IPS DF 6.9 (cell line): ENCODE results near the gene KLHDC8A.

Source experiments
- DNase-seq: peaks from one replicate; pipeline ENCODE4 v3.0.0-alpha.2; 2013; ENCODE audit warnings: low read depth, low spot score
- H3K27ac ChIP-seq: one replicate; pipeline ENCODE4 v1.5.1; 2013; ENCODE audit warnings: low read length, control low read depth
- H3K27me3 ChIP-seq: 2 replicates; pipeline ENCODE4 v1.6.1; 2013; ENCODE audit warnings: mild to moderate bottlenecking, low read length; ENCODE audit not compliant: control insufficient read depth, insufficient read depth
- H3K36me3 ChIP-seq: 2 replicates; pipeline ENCODE4 v1.6.1; 2013; ENCODE audit warnings: low read length; ENCODE audit not compliant: control insufficient read depth, insufficient read depth
- H3K4me1 ChIP-seq: 2 replicates; pipeline ENCODE4 v1.6.1; 2013; ENCODE audit warnings: low read length; ENCODE audit not compliant: control insufficient read depth, insufficient read depth
- H3K4me3 ChIP-seq: 2 replicates; pipeline ENCODE4 v1.5.1; 2013; ENCODE audit warnings: mild to moderate bottlenecking, low read length
- H3K9me3 ChIP-seq: 2 replicates; pipeline ENCODE4 v1.6.1; 2013; ENCODE audit warnings: low read length, inconsistent platforms; ENCODE audit not compliant: control insufficient read depth, insufficient read depth
- WGBS: extraction: QIAGEN DNeasy Blood & Tissue Kit; methylation state at CpG from one replicate; pipeline ENCODE4 v1.1.7; 2013; ENCODE audit warnings: mixed read lengths, missing lambda C conversion rate; ENCODE audit not compliant: insufficient read length, insufficient coverage; 5-methylcytosine and 5-hydroxymethylcytosine counted together

KLHDC8A gene

GRCh38 chr1:205345761-205346160, 11.0 kb downstream of the KLHDC8A start:
- Histone ChIP-seq H3K9me3 (no peaks in the 10 kb centered on the region), H3K27me3 (peaks cover 8% of the 10 kb centered on the region; the same call in 1 of the 2 replicates), H3K36me3 (no peaks in the 10 kb centered on the region; the same call in 1 of the 2 replicates), H3K27ac (no peak overlapping the region), H3K4me3 (no peak overlapping the region), H3K4me1 (peaks cover 7% of the 10 kb centered on the region)
- WGBS, result no CpG with 5 or more reads among the region's 11 CpGs
- no peak for DNase-seq

GRCh38 chr1:205344066-205344928, 12.4 kb downstream of the KLHDC8A start:
- no peak for DNase-seq
- peak overlapping the region; percentile 55; the same call in 1 of the 2 replicates for H3K4me3 ChIP-seq

GRCh38 chr1:205343431-205344065, 13.2 kb downstream of the KLHDC8A start:
- Histone ChIP-seq H3K36me3 (no peaks in the 10 kb centered on the region; the same call in 1 of the 2 replicates), H3K27me3 (peaks cover 8% of the 10 kb centered on the region), H3K4me1 (peaks cover 3% of the 10 kb centered on the region; the same call in 1 of the 2 replicates), H3K4me3 (peak overlapping the region; percentile 55; the same call in 1 of the 2 replicates), H3K27ac (no peak overlapping the region), H3K9me3 (no peaks in the 10 kb centered on the region)
- WGBS, result no CpG with 5 or more reads among the region's 63 CpGs
- DNase-seq, result no peak

More at GRCh38 chr1:205344066-205344928, 12.4 kb downstream of the KLHDC8A start:
- Histone ChIP-seq H3K9me3 (no peaks in the 10 kb centered on the region), H3K4me1 (peaks cover 3% of the 10 kb centered on the region; the same call in 1 of the 2 replicates), H3K36me3 (no peaks in the 10 kb centered on the region; the same call in 1 of the 2 replicates), H3K27ac (no peak overlapping the region), H3K27me3 (peaks cover 8% of the 10 kb centered on the region)
- no CpG with 5 or more reads among the region's 59 CpGs for WGBS

- H3K4me3 ChIP-seq, result peak overlapping the region; percentile 55; the same call in 1 of the 2 replicates
- peaks cover 8% of the 10 kb centered on the region for H3K27me3 ChIP-seq
- no CpG with 5 or more reads among the region's 12 CpGs for WGBS
- no peak for DNase-seq
- H3K9me3 ChIP-seq, result no peaks in the 10 kb centered on the region
- H3K27ac ChIP-seq, result no peak overlapping the region
- peaks cover 4% of the 10 kb centered on the region; the same call in 1 of the 2 replicates for H3K4me1 ChIP-seq
- no peaks in the 10 kb centered on the region; the same call in 1 of the 2 replicates for H3K36me3 ChIP-seq
Measured at GRCh38 chr1:205342986-205343385, 13.7 kb downstream of the KLHDC8A start.

GRCh38 chr1:205340676-205341075, 16.0 kb downstream of the KLHDC8A start:
- peaks cover 9% of the 10 kb centered on the region for H3K27me3 ChIP-seq
- H3K9me3 ChIP-seq, result no peaks in the 10 kb centered on the region
- no peak overlapping the region for H3K27ac ChIP-seq
- no CpG with 5 or more reads among the region's 1 CpG for WGBS
- no peak overlapping the region for H3K4me3 ChIP-seq
- peaks cover 7% of the 10 kb centered on the region; the same call in 1 of the 2 replicates for H3K4me1 ChIP-seq
- DNase-seq, result no peak
- H3K36me3 ChIP-seq, result no peaks in the 10 kb centered on the region; the same call in 1 of the 2 replicates

GRCh38 chr1:205339717-205340116, 17.0 kb downstream of the KLHDC8A start:
- no peak overlapping the region for H3K4me3 ChIP-seq
- H3K27me3 ChIP-seq, result peaks cover 9% of the 10 kb centered on the region
- no CpG with 5 or more reads among the region's 4 CpGs for WGBS
- no peak overlapping the region for H3K27ac ChIP-seq
- no peaks in the 10 kb centered on the region for H3K9me3 ChIP-seq
- H3K4me1 ChIP-seq, result peaks cover 7% of the 10 kb centered on the region; the same call in 1 of the 2 replicates
- no peaks in the 10 kb centered on the region; the same call in 1 of the 2 replicates for H3K36me3 ChIP-seq
- DNase-seq, result no peak

GRCh38 chr1:205339197-205339702, 17.5 kb downstream of the KLHDC8A start:
- Histone ChIP-seq H3K27me3 (peaks cover 7% of the 10 kb centered on the region), H3K4me3 (no peak overlapping the region), H3K4me1 (peaks cover 7% of the 10 kb centered on the region; the same call in 1 of the 2 replicates), H3K36me3 (no peaks in the 10 kb centered on the region; the same call in 1 of the 2 replicates), H3K27ac (no peak overlapping the region), H3K9me3 (no peaks in the 10 kb centered on the region)
- WGBS, result no CpG with 5 or more reads among the region's 21 CpGs
- DNase-seq, result no peak

- DNase-seq, result no peak
- Histone ChIP-seq H3K9me3 (no peaks in the 10 kb centered on the region), H3K27me3 (peaks cover 5% of the 10 kb centered on the region), H3K36me3 (no peaks in the 10 kb centered on the region; the same call in 1 of the 2 replicates), H3K27ac (no peak overlapping the region), H3K4me1 (peaks cover 4% of the 10 kb centered on the region; the same call in 1 of the 2 replicates), H3K4me3 (no peak overlapping the region)
- WGBS, result no CpG with 5 or more reads among the region's 7 CpGs
Measured at GRCh38 chr1:205338011-205338410, 18.7 kb downstream of the KLHDC8A start.

GRCh38 chr1:205337481-205337880, 19.2 kb downstream of the KLHDC8A start:
- Histone ChIP-seq H3K27me3 (peaks cover 1% of the 10 kb centered on the region), H3K27ac (no peak overlapping the region), H3K9me3 (no peaks in the 10 kb centered on the region), H3K36me3 (no peaks in the 10 kb centered on the region), H3K4me3 (no peak overlapping the region), H3K4me1 (0 out of 2 replicates have a peak, but pooled peaks cover 4% of the 10 kb centered on the region)
- no CpG with 5 or more reads among the region's 7 CpGs for WGBS
- no peak for DNase-seq

- no peaks in the 10 kb centered on the region for H3K36me3 ChIP-seq
- peaks cover 1% of the 10 kb centered on the region; the same call in 1 of the 2 replicates for H3K27me3 ChIP-seq
- no peak overlapping the region for H3K4me3 ChIP-seq
- peak; percentile 78 for DNase-seq
- H3K4me1 ChIP-seq, result 0 out of 2 replicates have a peak, but pooled peaks cover 4% of the 10 kb centered on the region
- H3K27ac ChIP-seq, result no peak overlapping the region
- H3K9me3 ChIP-seq, result no peaks in the 10 kb centered on the region
- no CpG with 5 or more reads among the region's 4 CpGs for WGBS
Measured at GRCh38 chr1:205335692-205336091, 21.0 kb downstream of the KLHDC8A start.
